Endodermal cell (in vitro differentiated cells): Measurements from ENCODE around the gene NANOS1. TPM values are rescaled to one million over a fixed set of nuclear protein-coding genes. Genes with fewer than 3 reads are reported as not detected.

Experiments used
- DNase-seq: peaks from one replicate; pipeline ENCODE4 v3.0.0-alpha.2; 2017
- H3K27ac ChIP-seq: 2 replicates; pipeline ENCODE4 v1.5.1; 2013; ENCODE audit warnings: mild to moderate bottlenecking, low read depth, low read length, moderate library complexity
- H3K27me3 ChIP-seq: 2 replicates; pipeline ENCODE4 v1.6.1; 2013; ENCODE audit warnings: mild to moderate bottlenecking, low read length, moderate library complexity; ENCODE audit not compliant: insufficient read depth, control insufficient read depth, poor library complexity, severe bottlenecking
- H3K36me3 ChIP-seq: 2 replicates; pipeline ENCODE4 v1.7.0; 2013; ENCODE audit warnings: mild to moderate bottlenecking, low read length, moderate library complexity; ENCODE audit not compliant: control insufficient read depth, insufficient read depth
- H3K4me1 ChIP-seq: one replicate; pipeline ENCODE4 v1.7.0; 2013; ENCODE audit warnings: low read length; ENCODE audit not compliant: control insufficient read depth, insufficient read depth
- H3K4me3 ChIP-seq: 2 replicates; pipeline ENCODE4 v1.5.1; 2013; ENCODE audit warnings: mild to moderate bottlenecking, low read length, moderate library complexity
- H3K9ac ChIP-seq: 2 replicates; pipeline ENCODE4 v1.6.1; 2013; ENCODE audit warnings: mild to moderate bottlenecking, low read length, moderate library complexity; ENCODE audit not compliant: poor library complexity, severe bottlenecking; ENCODE audit errors: extremely low read depth
- H3K9me3 ChIP-seq: 2 replicates; pipeline ENCODE4 v1.6.1; 2013; ENCODE audit warnings: mild to moderate bottlenecking, low read length, moderate library complexity; ENCODE audit not compliant: control insufficient read depth
- H3K27ac Mint-ChIP-seq: 2 replicates; pipeline ENCODE4 v1.8.0; 2020; ENCODE audit warnings: mixed read lengths
- H3K27me3 Mint-ChIP-seq: 2 replicates; pipeline ENCODE4 v1.8.0; 2021; ENCODE audit warnings: mild to moderate bottlenecking, mixed read lengths; ENCODE audit not compliant: insufficient read depth
- H3K36me3 Mint-ChIP-seq: 2 replicates; pipeline ENCODE4 v1.8.0; 2020; ENCODE audit warnings: low read depth, mixed read lengths
- H3K4me1 Mint-ChIP-seq: 2 replicates; pipeline ENCODE4 v1.8.0; 2020; ENCODE audit warnings: mixed read lengths
- H3K4me3 Mint-ChIP-seq: 2 replicates; pipeline ENCODE4 v1.8.0; 2020; ENCODE audit warnings: mild to moderate bottlenecking, moderate library complexity, mixed read lengths
- H3K9me3 Mint-ChIP-seq: 2 replicates; pipeline ENCODE4 v1.8.0; 2020; ENCODE audit warnings: mild to moderate bottlenecking, mixed read lengths
- WGBS, 2 experiments: methylation state at CpG; one replicate each; pipeline versions ENCODE4 v1.1.5 to v1.1.7; 2013; ENCODE audit warnings: missing lambda C conversion rate in 2 of 2, mixed read lengths in 1 of 2; ENCODE audit not compliant: insufficient coverage in 1 of 2, insufficient read length in 1 of 2; 5-methylcytosine and 5-hydroxymethylcytosine counted together
- total RNA-seq, 2 donors: library from RNA; stranded (reverse); fragmentation: NEBNext Ultra II Directional in 1 of 2; extraction: Animal tissue kit (Norgen Biotek cat#: 25700) in 1 of 2; gene quantifications; 2 replicates in 1 of 2; 3 replicates in 1 of 2; pipeline ENCODE4 v1.2.1, GENCODE V29; 2021
- TF ChIP-seq, protein P1 (sequence below): fragments of 200-600 bp; sonication (generic); conservative IDR thresholded peaks from 2 replicates; pipeline ENCODE4 v1.5.0; 2021; ENCODE audit warnings: antibody characterized with exemption, mild to moderate bottlenecking

Gene NANOS1
- total RNA-seq, 2 donors from 2014 or later: 0.71 to 1.7 TPM

DNA sequence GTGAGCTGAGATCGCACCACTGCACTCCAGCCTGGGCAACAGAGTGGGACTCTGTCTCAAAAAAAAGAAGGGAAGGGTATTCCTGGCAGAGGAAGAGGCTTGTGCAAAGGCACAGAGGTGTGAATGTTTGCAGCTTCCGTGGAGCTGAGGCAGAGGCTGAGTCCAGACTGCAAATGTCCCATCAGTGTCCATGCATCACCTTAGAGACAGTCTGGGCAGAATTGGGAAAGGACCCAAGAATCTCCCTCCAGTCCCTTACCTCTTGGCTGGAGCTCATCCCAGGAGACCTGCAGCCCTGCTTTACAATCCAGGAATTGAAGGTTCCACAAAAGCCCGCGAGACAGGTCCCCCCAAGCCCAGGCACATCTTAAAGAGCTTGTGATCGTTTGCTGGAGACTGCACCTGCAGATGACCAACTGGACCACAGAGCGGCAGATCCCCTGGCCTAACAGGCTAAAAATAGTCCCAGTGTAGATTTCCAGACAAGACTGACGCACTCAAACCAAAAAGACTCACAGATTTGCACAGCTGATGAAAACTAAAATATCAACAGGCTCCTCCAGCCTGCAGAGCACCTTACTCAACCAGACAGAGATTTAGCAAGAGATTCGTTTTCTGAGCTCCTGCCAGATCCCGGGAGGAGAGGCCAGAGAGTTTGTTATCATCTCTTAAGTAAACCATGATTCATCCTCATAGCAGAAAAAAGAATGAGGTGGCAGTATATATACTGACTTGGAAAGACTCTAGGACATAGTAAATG is 22.9 kb upstream of the NANOS1 start:
- WGBS, 2 experiments: 79 to 92% methylated on average over 3 to 9 of the region's 9 CpGs
- no peaks in the 10 kb centered on the region for H3K36me3 ChIP-seq
- no peaks in the 10 kb centered on the region for H3K4me1 ChIP-seq
- Mint-ChIP-seq H3K9me3 (no peaks in the 10 kb centered on the region), H3K4me1 (no peaks in the 10 kb centered on the region), H3K27me3 (peaks cover 6% of the 10 kb centered on the region), H3K27ac (no peak overlapping the region), H3K36me3 (no peaks in the 10 kb centered on the region), H3K4me3 (no peak overlapping the region)
- no peak overlapping the region for H3K9ac ChIP-seq
- DNase-seq: no peak
- no peaks in the 10 kb centered on the region for H3K27me3 ChIP-seq
- H3K27ac ChIP-seq: no peak overlapping the region
- TF ChIP-seq, protein P1, sequence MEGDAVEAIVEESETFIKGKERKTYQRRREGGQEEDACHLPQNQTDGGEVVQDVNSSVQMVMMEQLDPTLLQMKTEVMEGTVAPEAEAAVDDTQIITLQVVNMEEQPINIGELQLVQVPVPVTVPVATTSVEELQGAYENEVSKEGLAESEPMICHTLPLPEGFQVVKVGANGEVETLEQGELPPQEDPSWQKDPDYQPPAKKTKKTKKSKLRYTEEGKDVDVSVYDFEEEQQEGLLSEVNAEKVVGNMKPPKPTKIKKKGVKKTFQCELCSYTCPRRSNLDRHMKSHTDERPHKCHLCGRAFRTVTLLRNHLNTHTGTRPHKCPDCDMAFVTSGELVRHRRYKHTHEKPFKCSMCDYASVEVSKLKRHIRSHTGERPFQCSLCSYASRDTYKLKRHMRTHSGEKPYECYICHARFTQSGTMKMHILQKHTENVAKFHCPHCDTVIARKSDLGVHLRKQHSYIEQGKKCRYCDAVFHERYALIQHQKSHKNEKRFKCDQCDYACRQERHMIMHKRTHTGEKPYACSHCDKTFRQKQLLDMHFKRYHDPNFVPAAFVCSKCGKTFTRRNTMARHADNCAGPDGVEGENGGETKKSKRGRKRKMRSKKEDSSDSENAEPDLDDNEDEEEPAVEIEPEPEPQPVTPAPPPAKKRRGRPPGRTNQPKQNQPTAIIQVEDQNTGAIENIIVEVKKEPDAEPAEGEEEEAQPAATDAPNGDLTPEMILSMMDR: no peak
- H3K4me3 ChIP-seq: no peak overlapping the region
- no peaks in the 10 kb centered on the region for H3K9me3 ChIP-seq

DNA sequence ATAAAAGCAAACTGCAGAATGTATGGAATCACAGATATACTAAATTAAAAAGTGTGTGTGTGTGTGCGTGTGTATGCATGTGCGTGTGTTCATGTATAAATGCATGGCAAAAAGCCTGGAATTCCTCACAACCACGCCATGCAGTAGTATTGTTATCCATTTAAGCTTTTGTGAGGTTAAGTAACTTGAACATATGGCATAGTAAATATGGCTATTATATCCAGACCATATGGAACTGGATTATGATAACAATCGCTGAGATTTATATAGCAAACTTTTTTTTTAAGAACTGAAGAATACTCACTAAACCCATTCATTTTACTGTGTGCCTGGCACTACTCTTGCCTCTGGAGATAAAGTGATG is 22.3 kb upstream of the NANOS1 start:
- H3K4me1 ChIP-seq: no peaks in the 10 kb centered on the region
- H3K4me3 ChIP-seq: no peak overlapping the region
- Mint-ChIP-seq H3K27me3 (peaks cover 6% of the 10 kb centered on the region), H3K36me3 (no peaks in the 10 kb centered on the region), H3K4me1 (no peaks in the 10 kb centered on the region), H3K9me3 (no peaks in the 10 kb centered on the region), H3K4me3 (no peak overlapping the region), H3K27ac (no peak overlapping the region)
- no peak for DNase-seq
- TF ChIP-seq, protein P1: no peak
- no peak overlapping the region for H3K9ac ChIP-seq
- H3K36me3 ChIP-seq: no peaks in the 10 kb centered on the region
- no peak overlapping the region for H3K27ac ChIP-seq
- H3K27me3 ChIP-seq: no peaks in the 10 kb centered on the region
- no peaks in the 10 kb centered on the region for H3K9me3 ChIP-seq
- WGBS, 2 experiments: 89 to 96% methylated on average over 3 to 4 of the region's 4 CpGs

DNA sequence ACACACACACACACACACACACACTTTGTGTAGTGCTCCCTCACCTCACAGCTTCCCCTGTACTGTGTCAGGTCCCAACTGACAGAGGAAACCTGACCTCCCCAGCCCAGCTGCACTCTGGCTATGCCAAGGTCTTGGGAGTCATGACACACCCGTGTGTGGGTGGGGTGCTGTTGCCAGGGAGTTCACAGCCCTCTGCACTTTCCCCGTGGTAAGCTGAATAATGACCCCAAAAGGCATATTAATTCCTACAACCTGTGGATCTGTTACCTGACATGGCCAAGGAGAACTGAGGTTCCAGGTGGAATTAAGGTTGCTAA is 8.9 kb upstream of the NANOS1 start:
- Histone ChIP-seq H3K27ac (no peak overlapping the region), H3K9me3 (no peaks in the 10 kb centered on the region), H3K4me1 (peaks cover 15% of the 10 kb centered on the region), H3K27me3 (no peaks in the 10 kb centered on the region), H3K4me3 (no peak overlapping the region), H3K36me3 (no peaks in the 10 kb centered on the region), H3K9ac (no peak overlapping the region)
- Mint-ChIP-seq H3K36me3 (no peaks in the 10 kb centered on the region), H3K4me1 (peaks cover 12% of the 10 kb centered on the region), H3K27me3 (no peaks in the 10 kb centered on the region), H3K27ac (no peak overlapping the region), H3K9me3 (no peaks in the 10 kb centered on the region), H3K4me3 (no peak overlapping the region)
- DNase-seq: no peak
- WGBS, 2 experiments: 60 to 91% methylated on average over 1 to 2 of the region's 2 CpGs
- TF ChIP-seq, protein P1: no peak
